Ascending aorta (tissue), 2 donors: Measurements from ENCODE around the gene TBX4. TPM values are rescaled to one million over a fixed set of nuclear protein-coding genes. Genes with fewer than 3 reads are reported as not detected.
A peak's percentile ranks its signal among the peaks of the same experiment; 100 is the strongest.

Source experiments
- DNase-seq, 2 donors: peaks; one replicate each; pipeline ENCODE4 v3.0.0-alpha.2; 2019; ENCODE audit warnings: low spot score in 2 of 2
- H3K27ac ChIP-seq, 2 donors: fragments of 200-600 bp; sonication (generic); one replicate each; pipeline ENCODE4 v1.5.1; 2016 to 2017; ENCODE audit warnings: mild to moderate bottlenecking in 1 of 2
- H3K27me3 ChIP-seq: fragments of 200-600 bp; sonication (generic); one replicate; pipeline ENCODE4 v1.5.1; 2017
- H3K36me3 ChIP-seq, 2 donors: fragments of 200-600 bp; sonication (generic); one replicate each; pipeline ENCODE4 v1.5.1; 2016
- H3K4me1 ChIP-seq, 2 donors: fragments of 200-600 bp; sonication (generic); one replicate each; pipeline ENCODE4 v1.5.1; 2016 to 2017; ENCODE audit warnings: mild to moderate bottlenecking in 1 of 2
- H3K4me3 ChIP-seq, 2 donors: fragments of 200-600 bp; sonication (generic); one replicate each; pipeline ENCODE4 v1.5.1; 2016 to 2017; ENCODE audit warnings: mild to moderate bottlenecking in 1 of 2
- H3K9me3 ChIP-seq, 2 donors: fragments of 200-600 bp; sonication (generic); one replicate each; pipeline ENCODE4 v1.5.1; 2016
- intact Hi-C: fragments of 100-400 bp; cut with DNase I; formaldehyde crosslinking; loops from one replicate; pipeline ENCODE4 v1.15.1; 2023
- total RNA-seq: library from RNA; depleted of rRNA; stranded (reverse); fragments of >200 nt; gene quantifications from one replicate; pipeline ENCODE4 v1.1.0, GENCODE V29; 2016
- TF ChIP-seq, protein P1 (sequence below), 3 experiments: fragments of 200-600 bp in 2 of 3; fragments of 450-650 bp in 1 of 3; sonication (generic) in 2 of 3; IDR thresholded peaks; one replicate each; pipeline ENCODE4 v1.5.1; 2016 to 2019; ENCODE audit warnings: antibody characterized with exemption in 3 of 3, mild to moderate bottlenecking in 1 of 3, moderate library complexity in 1 of 3

The TBX4 gene
- total RNA-seq, 1 donor from 2014 or later = not detected

DNA sequence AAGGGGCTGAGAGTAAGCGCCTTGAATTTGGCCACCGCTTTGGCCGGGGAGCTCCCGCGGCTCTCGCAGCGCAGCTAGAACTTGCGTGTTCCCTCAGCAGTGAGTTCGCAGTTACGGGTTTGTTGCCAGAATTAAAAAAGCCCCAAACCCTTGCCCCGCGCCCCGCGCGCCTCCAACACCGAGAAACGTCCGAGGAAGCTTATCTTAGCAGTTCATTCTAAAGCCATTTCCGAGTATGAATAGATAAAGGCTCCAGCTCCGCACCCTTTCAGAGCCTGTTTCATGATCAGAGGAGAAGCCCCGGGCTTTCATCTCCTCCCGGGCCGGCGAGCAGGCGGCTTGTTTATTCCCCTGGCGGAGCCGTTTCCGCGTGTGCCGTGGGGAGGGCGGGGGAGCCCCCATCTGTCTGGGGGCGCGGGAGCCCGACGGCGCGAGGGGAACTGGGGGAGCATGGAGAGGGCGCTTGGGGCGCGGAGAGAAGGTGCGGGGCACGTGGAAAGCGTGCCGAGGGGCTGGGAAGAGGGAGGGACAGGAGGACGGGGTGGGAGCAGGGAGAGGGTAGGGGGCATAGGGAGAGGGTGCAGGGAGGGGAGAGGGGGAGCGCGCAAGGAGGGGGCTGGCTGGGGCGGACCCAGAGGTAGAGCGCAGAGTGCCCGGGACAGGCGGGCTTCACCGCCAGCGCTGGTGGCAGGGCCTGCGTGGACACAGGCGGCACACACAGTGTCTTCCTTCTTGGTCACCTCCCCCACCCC lies 9.9 kb downstream of the TBX4 start:
- peak overlapping the region; percentile 37 to 42 for H3K4me3 ChIP-seq
- no peak for DNase-seq
- TF ChIP-seq, protein P1, sequence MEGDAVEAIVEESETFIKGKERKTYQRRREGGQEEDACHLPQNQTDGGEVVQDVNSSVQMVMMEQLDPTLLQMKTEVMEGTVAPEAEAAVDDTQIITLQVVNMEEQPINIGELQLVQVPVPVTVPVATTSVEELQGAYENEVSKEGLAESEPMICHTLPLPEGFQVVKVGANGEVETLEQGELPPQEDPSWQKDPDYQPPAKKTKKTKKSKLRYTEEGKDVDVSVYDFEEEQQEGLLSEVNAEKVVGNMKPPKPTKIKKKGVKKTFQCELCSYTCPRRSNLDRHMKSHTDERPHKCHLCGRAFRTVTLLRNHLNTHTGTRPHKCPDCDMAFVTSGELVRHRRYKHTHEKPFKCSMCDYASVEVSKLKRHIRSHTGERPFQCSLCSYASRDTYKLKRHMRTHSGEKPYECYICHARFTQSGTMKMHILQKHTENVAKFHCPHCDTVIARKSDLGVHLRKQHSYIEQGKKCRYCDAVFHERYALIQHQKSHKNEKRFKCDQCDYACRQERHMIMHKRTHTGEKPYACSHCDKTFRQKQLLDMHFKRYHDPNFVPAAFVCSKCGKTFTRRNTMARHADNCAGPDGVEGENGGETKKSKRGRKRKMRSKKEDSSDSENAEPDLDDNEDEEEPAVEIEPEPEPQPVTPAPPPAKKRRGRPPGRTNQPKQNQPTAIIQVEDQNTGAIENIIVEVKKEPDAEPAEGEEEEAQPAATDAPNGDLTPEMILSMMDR (IDR thresholded peaks at IDR 0.05) = no peak
- no peaks in the 10 kb centered on the region for H3K9me3 ChIP-seq
- peaks cover 8% of the 10 kb centered on the region for H3K27me3 ChIP-seq
- H3K4me1 ChIP-seq = peaks cover 5% of the 10 kb centered on the region in 2 donors
- H3K36me3 ChIP-seq = no peaks in the 10 kb centered on the region
- intact Hi-C loops = no loop called here
- no peak overlapping the region for H3K27ac ChIP-seq

DNA sequence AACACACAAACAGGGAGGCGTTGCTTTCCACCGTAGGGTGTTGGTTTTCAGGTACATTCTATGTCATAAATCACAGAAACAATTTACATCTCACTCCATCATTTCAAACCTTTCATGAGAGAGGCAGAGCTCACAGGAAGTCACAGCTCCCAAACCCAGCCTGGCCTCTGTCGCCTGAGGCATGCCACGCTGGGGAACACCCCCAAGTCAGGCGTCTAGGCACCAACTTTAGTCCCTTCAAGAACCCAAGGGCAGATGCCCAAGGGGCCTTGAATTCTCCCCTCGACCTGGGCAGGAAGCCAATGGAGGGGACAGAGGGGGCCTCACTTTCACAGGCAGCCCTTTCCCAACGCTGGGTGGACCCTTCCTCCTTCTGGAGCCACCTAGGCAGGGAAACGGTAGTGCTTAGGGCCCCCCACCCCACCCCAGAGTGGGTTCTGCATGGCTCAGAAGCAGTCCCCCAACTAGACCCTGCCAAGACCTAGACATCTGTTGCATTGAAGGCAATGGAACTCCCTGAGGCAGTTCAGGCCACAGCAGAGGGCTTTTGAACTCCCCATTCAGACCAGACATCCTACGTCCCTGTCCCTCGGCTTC lies 10.6 kb downstream of the TBX4 start:
- no peaks in the 10 kb centered on the region for H3K9me3 ChIP-seq
- H3K27me3 ChIP-seq = peaks cover 8% of the 10 kb centered on the region
- no peak for DNase-seq
- TF ChIP-seq, protein P1 (IDR thresholded peaks at IDR 0.05) = no peak
- intact Hi-C loops = no loop called here
- no peaks in the 10 kb centered on the region for H3K36me3 ChIP-seq
- peaks cover 5% of the 10 kb centered on the region in 2 donors for H3K4me1 ChIP-seq
- no peak overlapping the region for H3K27ac ChIP-seq
- H3K4me3 ChIP-seq = no peak overlapping the region

DNA sequence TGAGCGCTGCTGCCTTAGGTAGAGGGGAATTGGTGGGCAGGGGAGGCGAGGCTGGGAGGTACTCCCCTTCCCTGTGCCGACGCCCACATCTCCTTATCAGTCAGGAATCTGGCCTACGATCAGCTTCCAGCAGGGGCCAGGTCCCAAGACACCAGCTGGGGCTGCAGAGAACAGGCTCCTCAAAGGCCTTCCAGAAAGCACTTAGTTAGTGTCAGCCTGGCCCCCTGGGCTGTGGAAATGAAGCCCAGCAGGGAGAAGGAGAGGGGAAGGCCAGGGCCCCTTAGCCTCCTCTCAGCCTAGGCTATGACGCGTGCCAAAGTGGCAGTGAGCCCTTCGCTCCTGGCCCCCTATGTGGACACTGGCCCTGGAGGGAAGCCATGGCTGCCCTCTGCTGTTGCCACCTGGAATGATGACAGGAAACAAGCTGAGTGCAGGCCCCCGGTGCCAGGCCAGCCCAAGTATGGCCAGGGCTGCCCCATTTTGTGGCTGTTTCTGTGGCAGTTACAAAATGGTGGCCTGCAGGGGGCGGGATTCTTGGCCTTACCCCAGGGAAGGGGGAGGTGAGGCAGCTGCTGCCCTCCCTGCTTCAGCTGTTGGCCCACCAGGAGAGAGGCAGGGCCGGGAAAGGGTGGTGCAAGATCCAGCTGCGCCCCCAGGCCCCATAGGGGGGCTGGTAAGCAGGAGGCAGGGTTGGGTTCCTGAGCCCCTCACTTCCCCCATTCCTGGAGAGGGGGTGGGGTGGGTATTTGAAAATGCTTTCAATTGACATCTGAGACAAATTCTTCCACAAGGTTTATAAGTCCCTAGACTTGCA lies 11.3 kb downstream of the TBX4 start:
- intact Hi-C loops = no loop called here
- Histone ChIP-seq H3K9me3 (no peaks in the 10 kb centered on the region), H3K27me3 (peaks cover 8% of the 10 kb centered on the region), H3K27ac (no peak overlapping the region), H3K4me3 (no peak overlapping the region), H3K4me1 (peaks cover 5% of the 10 kb centered on the region in 2 donors), H3K36me3 (no peaks in the 10 kb centered on the region)
- no peak for DNase-seq
- TF ChIP-seq, protein P1 (IDR thresholded peaks at IDR 0.05) = no peak

DNA sequence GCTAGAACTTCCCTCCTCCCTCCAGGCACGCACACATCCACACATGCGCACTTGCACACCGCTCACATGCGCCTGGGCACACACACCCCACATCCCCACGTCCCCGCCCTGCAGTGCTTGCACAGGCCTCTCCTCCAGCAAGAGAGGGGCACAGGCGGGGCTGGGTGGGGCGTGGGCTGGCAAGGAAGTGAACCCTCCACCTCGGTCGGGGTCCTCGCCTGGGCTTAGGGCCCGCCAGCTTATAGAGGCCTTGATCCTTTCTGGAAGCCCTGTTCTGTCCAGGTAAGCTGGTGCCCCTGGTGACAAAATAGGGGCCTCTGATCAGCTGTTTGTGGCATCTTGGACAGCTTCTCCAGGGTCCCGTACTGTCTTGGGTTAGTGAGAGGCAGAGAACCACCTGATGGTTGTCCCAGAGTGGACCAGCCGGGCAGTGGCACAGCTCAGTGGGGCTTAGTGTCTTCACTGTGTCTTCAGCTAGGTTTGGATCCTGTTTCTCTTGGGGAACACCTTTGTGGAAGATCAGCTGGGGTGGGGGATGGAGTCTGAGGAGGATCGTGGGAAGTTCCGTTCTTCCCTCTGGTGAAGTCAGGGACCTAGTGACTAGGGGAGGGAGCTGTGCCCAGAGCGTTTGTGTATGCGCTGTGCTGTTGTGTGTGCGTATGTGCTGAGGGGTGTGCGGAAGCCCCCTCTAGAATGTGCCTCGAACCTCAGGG lies 12.1 kb downstream of the TBX4 start:
- intact Hi-C loops = no loop called here
- TF ChIP-seq, protein P1 (IDR thresholded peaks at IDR 0.05) = no peak
- Histone ChIP-seq H3K27ac (no peak overlapping the region), H3K4me1 (peaks cover 5% of the 10 kb centered on the region in 2 donors), H3K9me3 (no peaks in the 10 kb centered on the region), H3K4me3 (no peak overlapping the region), H3K27me3 (peaks cover 8% of the 10 kb centered on the region), H3K36me3 (no peaks in the 10 kb centered on the region)
- no peak for DNase-seq

DNA sequence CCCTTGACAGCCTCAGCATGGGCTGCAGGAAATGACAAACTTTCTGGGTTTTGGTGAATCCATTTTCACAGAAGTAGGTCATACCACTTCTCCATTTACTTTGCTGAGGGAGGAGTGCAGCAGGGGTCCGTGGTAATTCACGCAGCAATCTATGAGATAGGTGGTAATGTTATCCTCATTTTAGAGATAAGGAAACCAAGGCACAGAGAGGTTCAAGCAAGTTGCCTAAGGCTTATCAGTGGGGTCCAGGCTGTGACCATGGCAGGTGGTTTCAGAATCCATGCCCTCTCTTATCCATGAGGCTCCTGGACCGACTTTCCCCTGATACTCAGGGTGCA lies 12.6 kb downstream of the TBX4 start:
- DNase-seq = no peak
- H3K4me1 ChIP-seq = peaks cover 5% of the 10 kb centered on the region in 2 donors
- no peaks in the 10 kb centered on the region for H3K36me3 ChIP-seq
- H3K27ac ChIP-seq = no peak overlapping the region
- TF ChIP-seq, protein P1 (IDR thresholded peaks at IDR 0.05) = no peak
- H3K9me3 ChIP-seq = no peaks in the 10 kb centered on the region
- H3K4me3 ChIP-seq = no peak overlapping the region
- intact Hi-C loops = no loop called here
- peaks cover 8% of the 10 kb centered on the region for H3K27me3 ChIP-seq
